HG03095 (cell line): ENCODE measurements around the gene LRRC74B.
"Not testable (repeated sequence)": the region's sequence is repeated elsewhere in the genome, so short reads cannot be mapped to it uniquely, and the experiment has no call there.

ENCODE experiments used
- ATAC-seq: cut with Tn5 transposase; IDR thresholded peaks from one replicate; pipeline ENCODE4 v1.9.1; 2021; ENCODE audit warnings: moderate library complexity; ENCODE audit not compliant: unreplicated experiment

Gene LRRC74B

DNA sequence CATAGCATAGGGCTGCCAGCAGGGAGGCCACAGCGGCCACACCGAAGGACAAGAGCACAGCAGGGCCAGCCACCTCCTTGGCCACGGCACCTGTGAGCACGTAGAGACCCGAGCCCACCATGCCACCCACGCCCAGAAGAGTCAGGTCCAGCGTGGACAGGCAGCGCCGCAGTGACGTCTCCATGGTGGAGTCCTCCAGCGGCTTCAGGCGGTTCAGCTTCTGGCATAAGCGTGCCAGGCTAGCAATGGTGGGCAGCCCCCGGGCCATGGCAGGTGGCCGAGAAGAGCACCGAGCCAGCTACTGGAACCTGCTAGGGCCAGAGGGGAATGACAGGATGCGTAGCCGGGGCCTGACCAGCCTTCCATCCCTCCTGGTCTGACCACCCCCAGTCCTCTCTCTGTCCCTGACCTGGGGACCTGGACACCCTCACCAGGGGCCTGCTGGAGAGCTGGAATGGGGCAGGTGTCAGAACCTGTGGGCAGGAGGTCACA lies 14.2 kb upstream of the LRRC74B start:
- no peak for ATAC-seq

DNA sequence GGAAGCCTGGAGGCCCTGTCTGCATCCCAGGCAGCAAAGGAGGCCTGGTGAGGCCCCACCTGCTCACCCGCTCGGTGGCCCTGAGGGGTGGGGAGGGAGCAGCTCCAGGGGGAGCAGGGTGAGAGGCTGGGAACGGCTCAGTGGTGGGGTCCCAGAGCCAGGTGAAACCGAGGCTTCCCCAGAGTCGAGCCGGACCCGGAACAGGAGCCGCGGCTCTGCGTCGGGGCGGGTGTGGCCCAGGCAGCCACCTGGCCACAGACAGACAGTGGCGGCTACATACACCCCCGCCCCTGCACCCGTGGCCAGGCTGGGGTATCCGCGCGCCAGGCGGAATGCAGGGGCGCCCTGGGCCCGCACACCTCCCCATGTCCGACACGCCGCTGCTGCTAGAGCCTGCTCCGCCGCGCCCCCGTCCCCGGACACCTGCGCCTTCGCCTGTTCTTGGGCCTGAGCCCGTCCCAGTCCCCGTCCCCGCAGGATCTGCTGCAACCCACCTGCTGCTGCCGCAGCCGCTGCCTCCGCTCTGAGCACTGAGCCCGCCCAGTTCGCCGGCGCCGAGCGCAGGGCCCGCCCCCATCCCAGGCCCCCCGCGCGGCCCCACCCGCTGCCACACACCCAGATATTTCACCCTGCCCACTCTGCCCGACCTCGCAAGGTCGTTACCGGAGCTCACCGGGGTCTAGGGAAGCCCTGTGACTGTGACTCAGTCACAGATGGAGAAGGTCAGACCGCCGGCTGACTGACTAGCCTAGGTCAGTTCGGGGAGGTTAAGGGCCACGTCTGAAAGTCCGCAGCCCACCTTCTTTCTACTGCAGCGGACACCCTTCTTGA lies 13.5 kb upstream of the LRRC74B start, which contains the start of gene SLC7A4:
Gene SLC7A4, minus strand, starts transcription at position 525 of the 831 bp plus-strand sequence. CDS start 749 bp downstream, outside the sequence.
- ATAC-seq: no peak

DNA sequence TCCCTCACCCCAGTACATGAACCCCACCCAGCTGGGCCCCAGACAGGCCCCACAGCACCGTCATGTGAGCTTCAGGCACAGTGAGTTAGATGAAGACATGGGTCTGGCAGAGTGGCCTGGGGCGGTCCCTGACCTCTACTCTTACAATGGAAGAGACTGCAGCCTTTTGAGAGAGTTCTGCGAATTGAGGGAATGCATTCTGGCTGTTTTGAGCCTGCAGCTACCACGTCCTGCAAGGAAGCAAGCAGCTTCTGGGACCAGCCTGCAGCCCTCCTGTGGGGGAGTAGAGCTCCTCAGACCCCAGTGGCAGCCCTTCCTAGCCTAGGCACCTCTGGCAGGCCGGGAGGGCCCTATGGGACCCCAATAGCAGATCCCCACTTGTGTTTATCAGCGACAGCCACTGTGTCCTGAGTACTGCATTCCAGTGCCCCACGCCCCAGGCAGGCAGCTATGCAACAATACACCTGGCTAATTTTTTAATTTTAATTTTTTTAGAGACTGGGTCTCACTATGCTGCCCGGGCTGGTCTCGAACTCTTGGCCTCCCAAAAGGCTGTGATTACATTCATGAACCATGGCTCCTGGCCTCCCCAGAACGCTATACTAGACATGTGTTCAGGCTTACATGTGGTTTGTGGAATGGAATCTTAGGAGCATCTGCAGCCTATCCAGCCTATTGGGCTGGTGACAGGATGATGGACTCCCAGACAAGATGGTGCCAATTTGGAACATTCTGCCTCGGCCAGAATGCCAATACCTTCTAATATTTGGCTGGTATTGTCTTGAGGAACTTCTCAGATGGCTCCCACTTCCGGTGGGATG lies 12.7 kb upstream of the LRRC74B start:
- no peak for ATAC-seq

DNA sequence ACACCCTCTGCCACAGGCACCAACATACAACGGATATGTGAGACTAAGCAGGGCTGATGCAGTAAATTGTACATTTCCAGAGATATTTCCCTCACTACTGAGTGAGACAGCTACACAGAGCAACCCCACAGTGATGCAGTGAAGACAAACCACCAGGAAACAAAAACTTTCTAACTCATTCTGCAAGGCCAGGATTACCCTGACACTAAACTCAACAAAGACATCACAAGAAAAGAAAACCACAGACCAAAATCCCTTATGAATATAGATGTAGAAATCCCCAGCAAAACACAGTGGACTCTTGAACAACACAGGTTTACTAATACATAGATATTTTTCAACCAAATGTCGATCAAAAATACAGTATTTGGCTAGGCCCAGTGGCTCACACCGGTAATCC lies 11.9 kb upstream of the LRRC74B start:
- ATAC-seq: no peak

DNA sequence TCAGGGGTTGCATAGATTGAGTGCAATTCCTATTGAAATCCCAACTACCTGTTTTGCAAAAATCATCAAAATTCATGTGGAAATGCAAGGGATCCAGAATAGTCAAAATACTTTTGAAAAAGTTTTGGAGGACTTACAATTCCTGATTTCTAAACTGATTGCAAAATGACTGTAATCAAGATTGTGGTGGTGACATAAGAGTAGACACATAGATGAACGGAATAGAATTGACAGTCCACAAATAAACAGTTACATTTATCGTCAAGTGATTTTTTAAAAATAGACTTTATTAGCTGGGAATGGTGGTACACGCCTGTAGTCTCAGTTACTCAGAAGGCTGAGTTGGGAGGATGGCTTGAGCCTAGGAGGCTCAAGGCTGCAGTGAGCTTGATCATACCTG lies 10.8 kb upstream of the LRRC74B start:
- no peak for ATAC-seq

DNA sequence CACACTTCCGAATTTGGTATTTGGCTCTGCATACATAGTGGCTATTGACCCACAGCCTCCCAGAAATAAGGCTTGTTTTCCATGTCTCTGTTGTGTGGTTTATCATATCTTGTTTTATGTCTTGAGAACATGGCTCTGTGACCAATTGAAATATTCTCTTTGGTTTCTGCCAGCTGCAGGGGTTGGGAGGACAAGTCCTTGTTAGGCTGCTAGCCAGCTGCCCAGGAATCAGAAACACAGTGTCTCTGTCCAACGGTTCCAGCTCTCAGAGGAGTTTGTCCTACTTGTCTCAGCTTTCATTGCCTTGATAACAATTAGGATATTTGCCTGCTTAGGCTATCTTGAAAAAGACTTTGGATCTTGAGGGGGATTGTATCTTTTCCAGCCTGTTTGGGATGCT lies 7.3 kb upstream of the LRRC74B start:
- no peak for ATAC-seq

DNA sequence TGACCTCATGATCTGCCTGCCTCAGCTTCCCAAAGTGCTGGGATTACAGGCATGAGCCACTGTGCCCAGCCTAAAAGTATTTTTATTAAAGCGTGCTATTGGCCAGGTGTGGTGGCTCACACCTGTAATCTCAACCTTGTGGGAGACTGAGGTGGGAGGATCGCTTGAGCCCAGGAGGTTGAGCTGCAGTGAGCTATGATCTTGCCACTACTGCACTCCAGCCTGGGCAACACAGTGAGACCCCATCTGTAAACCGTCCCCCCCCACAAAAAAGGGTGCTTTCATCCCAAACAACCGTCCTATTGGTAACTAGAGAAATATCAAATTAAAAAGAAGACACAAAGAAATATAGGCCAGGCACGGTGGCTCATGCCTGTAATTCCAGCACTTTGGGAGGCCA lies 6.6 kb upstream of the LRRC74B start:
- not testable (repeated sequence) for ATAC-seq

DNA sequence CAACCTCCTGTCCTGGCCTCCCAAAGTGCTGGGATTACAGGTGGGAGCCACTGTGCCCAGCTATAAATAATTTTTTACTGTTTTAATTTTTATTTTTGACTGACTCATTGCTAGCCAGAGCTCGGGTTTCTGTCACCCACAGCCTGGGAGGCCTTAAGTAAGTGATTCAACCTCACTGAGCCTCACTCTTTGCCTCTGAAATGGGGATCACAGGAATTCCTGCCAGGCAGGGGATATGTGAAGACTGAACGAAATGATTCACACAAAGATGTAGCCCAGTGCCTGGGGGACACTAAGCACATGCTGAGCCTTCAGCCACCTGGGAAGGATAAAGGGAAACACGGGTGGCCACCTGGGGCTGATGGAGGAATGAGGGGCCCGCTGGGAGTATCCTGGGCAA lies 3.8 kb upstream of the LRRC74B start:
- ATAC-seq: no peak

DNA sequence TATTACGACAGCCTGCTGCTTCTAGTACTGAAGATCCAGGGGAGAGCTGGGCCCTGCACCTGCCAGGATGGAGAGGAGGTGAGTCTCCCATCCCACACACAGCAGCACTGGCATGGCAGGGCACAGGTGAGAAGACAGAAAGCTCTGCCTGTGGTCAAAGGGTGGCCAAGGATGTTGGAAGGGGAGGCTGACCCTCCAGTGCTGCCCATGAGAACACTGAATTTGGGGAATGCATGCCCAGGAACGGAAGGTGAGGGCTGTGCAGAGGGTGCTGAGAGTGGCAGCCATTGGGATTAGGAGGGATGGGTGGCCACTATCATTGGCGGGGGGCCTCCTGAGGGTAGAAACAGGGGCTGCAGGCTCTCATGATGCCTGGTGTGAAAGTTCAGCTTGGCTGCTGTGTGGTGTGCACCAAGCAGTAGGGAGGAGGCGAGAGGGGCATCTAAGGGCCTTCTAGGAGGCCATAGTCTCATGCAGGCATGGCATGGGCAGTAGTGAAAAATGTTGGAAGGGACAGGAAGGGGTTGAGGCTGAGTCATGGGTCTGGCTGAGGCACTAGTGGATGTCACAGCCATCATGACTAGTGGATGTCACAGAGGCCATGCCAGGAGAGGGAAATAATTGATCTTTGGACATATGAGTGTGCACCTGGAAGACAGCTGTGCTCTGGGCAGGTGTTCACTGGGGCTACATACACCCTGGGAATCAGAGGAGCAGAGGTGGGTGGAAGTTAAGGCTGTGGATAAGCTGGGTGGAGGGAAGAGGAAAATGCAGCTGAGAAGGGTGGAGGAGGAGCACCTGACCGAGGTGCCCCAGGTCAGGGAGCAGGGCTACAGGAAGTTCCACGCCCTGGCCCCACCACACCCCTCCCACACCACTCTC lies 2.5 kb upstream of the LRRC74B start:
- no peak for ATAC-seq

DNA sequence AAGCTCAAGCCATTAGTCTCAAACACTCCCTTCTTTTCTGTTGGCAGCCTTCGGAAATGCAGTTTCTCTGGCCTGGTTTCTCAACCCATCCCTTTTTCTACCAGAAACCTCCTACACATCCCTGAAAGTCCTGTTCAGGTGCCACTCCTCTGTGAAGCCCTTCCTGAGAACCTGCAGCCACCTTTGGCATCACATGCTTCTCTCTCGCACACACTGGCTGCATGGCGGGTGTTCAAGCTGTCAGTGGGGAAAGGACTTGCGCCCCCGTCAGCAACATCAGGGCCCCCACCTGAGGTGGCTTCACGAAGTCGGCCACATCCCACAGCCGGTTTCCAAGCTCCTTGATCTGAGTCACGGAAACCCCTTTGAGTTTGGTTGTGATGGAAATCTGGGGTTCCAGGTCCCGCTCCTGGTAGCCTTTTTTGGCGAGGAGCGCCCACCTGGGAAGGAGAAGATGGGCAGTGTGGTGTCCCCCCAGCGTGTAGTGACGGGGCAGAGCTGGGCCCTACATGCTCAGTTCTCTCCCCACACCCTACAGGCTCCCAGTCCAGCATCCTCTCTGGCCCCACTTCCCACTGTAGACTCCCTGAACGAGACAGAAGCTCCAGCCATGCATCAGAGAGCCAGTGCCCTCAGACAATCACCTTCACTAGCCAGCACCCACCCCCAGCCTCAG lies 1.7 kb upstream of the LRRC74B start:
- ATAC-seq: no peak

DNA sequence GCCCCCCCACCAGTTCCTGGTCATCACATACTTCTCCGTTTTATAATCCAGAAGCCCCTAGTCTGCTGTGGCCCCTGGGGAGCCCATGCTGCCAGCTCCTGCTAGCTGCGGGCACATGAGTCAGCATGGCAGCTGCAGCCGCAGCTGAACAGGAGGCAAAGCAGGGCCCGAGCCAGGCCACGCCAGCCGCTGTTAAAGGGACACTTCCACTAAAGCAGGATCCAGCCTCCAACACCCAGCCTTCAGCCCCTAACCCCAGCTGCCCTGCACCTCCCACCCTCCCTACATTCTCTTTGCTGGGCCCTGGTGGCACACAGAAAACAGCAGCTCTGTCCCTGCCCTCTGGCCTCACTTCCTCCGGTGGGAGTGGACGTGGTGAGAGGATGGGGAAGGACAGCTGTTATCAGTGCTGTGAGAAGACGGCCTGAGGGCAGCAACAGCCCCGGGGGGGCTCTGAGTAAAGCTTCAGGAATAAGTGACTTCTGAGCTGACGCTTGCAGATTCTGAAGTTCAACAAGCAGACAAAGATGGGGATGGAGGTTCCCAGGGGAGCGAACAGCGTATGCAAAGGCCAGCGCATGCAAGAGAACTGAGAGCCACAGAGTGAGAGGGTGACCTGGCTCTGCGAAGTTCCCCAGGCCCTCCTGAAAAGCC lies 688 bp upstream of the LRRC74B start:
- ATAC-seq: no peak

DNA sequence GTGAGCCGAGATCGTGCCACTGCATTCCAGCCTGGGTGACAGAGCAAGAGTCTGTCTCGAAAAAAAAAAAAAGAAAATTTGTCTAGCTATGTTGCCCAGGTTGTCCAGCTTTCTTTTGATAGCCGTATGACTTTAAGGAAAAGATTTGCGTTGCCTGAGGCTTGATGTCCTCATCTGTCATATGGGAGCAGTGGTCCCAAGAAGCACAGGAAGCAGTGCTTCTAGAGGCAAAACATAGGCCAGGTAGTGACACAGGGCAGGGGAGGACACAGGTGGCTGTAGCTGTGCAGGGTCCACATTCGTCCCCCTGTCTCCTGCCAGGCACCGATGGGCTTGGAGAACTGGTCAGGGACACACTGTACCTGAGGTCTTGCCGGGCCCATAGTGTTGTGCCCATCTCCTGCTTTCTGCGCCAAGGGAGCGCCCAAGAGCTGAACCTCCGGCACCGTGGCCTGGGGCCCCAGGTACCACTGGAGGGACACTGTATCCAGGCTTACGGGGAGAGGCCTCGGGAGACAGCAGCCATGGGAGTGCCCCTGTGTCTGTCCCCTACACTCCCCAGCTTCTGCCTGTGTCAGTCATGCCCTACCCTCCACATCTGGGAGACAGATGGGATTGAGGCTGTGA lies 1.4 kb downstream of the LRRC74B start:
- no peak for ATAC-seq

DNA sequence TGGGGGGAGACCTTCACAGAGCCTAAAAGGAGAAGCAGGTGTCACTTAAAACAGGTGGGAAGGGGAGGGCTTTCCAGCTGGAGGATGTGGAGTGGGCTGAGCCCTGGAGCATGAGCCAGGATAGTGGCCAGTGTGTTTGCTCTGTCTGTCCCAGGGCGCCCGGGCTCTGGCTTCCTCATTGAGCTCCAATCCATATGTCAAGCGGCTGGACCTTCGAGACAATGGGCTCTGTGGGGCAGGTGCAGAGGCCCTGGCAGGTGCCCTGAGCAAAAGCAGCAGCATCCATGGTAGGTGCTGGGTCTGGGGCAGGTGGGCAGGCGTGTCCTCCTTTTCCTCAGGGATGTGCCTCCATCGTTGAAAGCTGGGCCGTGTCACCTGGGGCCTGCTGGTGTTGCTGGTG lies 2.0 kb downstream of the LRRC74B start:
- no peak for ATAC-seq

DNA sequence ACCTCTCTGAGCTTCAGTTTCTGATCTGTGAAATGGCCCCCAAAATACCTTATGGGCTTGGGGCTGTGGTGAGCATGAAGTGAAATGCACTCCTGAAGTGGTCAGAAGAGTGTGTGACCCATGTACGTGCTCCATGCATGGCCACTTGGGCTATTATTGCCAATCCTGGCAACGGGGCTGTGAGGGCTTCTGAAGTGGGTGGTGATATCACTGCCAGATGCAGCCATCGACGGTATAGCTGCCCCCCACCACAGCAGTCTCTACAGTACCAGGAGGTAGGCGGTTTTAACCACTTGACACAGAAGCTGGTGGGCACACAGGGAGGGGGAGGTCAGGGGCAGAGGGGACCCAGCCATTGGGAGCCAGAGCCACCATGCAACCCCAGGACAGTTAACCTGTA lies 2.7 kb downstream of the LRRC74B start:
- not testable (repeated sequence) for ATAC-seq

DNA sequence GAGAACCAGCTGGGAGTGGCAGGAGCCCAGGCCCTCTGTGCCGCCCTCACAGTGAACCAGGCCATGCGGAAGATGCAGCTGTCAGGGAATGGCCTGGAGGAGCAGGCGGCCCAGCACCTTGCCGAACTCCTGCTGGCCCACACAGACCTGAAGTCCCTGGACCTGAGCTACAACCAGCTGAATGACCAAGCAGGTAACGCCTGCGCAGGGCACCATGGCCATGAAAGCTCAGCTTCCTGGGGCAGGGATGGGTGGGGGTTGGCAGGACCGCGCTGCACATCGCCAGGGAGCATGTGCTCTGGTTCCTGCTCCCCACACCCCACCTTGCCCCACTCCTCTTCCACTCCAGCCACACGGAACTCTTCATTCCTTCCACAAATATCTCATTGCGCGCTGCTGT lies 3.2 kb downstream of the LRRC74B start:
- ATAC-seq: not testable (repeated sequence)

DNA sequence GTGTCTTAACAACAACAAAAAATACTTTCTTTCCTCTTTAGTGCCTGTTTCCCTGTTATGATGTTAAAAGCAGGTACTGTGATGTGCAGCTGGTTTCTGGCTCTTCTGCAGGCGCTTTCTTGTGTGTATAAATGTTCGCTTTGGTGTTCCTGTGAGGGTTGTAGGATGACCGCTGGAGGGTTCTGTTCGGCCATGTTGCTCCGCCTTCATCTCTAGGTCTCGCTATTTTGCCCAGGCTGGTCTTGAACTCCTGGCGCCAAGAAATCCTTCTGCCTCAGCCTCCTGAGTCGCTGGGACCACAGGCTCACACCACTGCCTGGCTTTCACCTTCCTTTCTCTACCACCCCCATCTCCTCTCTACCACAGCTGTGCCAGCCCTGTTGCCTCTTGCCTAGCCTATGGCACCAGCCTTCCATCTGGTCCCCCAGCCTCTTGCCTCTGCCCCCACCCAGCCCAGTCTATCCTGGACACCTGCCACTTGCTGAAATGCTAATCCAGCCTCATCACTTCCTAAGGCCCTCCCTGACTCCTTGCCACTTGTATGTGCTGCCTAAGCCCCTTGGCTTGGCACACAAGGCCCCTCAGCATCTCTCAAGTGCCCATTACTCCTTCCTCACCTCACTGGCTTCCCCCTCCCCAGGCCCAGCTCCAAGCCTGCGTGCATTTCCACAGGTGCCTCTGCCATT lies 5.5 kb downstream of the LRRC74B start:
- no peak for ATAC-seq

DNA sequence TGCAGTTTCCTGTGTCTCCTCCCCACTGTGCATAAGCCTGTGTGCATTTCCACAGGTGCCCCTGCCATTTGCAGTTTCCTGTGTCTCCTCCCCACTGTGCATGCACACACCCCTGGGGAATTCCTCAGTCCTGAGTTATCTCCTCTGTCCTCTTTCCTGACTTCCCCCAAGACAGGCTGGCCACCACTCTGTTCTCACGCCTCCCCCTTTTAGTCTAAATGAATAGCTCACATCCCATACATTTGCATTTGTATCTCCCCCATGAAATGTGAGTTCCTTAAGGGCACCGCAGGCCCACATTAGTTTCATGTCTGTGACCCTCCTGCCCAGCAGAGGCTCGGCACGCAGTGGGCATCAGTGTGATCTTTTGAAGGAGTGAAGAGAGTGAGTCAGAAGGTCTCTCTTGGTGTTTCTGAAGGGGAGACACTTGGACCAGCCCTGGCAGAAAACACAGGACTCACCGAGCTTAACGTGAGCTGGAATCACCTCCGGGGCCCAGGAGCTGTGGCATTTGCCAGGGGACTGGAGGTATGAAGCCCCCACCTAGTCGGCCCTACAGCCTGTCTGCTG lies 6.2 kb downstream of the LRRC74B start:
- ATAC-seq: no peak

DNA sequence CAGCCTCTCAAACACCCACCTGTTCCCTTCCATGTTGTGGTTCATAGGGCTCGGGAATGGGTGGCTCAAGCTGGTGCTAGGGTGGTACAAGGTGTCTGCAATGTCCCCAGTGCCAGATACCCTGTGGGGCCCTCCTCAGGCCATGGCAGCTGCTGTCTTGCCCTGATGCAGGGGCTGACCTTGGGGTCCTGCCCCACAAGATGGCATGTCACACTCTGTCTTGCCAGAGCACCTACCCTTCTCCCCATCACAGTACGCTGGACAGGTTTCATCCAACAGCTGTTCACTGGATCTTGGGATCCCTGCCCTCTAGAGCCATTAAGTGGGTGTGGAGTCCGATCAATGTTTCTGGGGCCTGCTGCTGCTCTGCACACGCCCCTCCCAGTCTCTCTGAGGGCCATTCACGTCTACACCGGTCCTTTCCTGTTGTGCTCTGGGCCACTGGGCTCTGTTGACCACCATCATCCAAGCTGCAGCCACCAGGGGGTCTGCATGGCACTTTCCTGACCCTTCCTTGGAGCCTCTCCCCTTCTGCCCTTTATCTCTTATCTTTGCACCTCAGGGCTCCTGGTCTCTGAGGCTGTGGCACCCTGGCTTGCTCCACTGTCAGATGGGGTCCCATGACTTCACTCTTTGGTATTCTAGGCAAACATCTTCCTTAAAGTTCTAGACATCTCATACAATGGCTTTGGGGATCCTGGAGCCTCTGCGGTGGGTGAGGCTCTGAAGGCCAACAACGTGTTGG lies 7.1 kb downstream of the LRRC74B start:
- ATAC-seq: no peak
